KMS-11 (cell line): ENCODE results near the gene PAMR1.

Experiments
- H2AFZ ChIP-seq: fragments of 200-600 bp; sonication (generic); 2 replicates; pipeline ENCODE4 v1.6.1; 2016; ENCODE audit warnings: antibody characterized with exemption, mixed run types, low read depth
- H3K27ac ChIP-seq: fragments of 200-600 bp; sonication (generic); 2 replicates; pipeline ENCODE4 v1.6.1; 2016; ENCODE audit warnings: mild to moderate bottlenecking, mixed run types
- H3K27me3 ChIP-seq: fragments of 200-600 bp; sonication (generic); 2 replicates; pipeline ENCODE4 v1.6.1; 2017; ENCODE audit warnings: mild to moderate bottlenecking, low read depth, mixed run types, moderate library complexity; ENCODE audit not compliant: insufficient read depth
- H3K36me3 ChIP-seq: fragments of 200-600 bp; sonication (generic); 2 replicates; pipeline ENCODE4 v1.6.1; 2017; ENCODE audit warnings: mild to moderate bottlenecking, mixed run types; ENCODE audit not compliant: insufficient read depth
- H3K4me1 ChIP-seq: fragments of 200-600 bp; sonication (generic); 2 replicates; pipeline ENCODE4 v1.6.1; 2016; ENCODE audit warnings: mild to moderate bottlenecking, low read depth, mixed run types; ENCODE audit not compliant: poor library complexity, severe bottlenecking
- H3K4me2 ChIP-seq: fragments of 200-600 bp; sonication (generic); 2 replicates; pipeline ENCODE4 v1.7.0; 2016; ENCODE audit warnings: mild to moderate bottlenecking, mixed run types
- H3K4me3 ChIP-seq: fragments of 200-600 bp; sonication (generic); IDR thresholded peaks from 2 replicates; pipeline ENCODE4 v1.6.1; 2017; ENCODE audit warnings: low read depth, low read length, mixed read lengths; ENCODE audit not compliant: insufficient read depth
- H3K79me2 ChIP-seq: fragments of 200-600 bp; sonication (generic); 2 replicates; pipeline ENCODE4 v1.6.1; 2016; ENCODE audit warnings: low read depth, mixed run types; ENCODE audit not compliant: insufficient read depth
- H3K9ac ChIP-seq: fragments of 200-600 bp; sonication (generic); 2 replicates; pipeline ENCODE4 v1.6.1; 2016; ENCODE audit warnings: mild to moderate bottlenecking, mixed run types
- H4K20me1 ChIP-seq: fragments of 200-600 bp; sonication (generic); 2 replicates; pipeline ENCODE4 v1.6.1; 2016; ENCODE audit warnings: mild to moderate bottlenecking, mixed run types; ENCODE audit not compliant: insufficient read depth
- CTCF ChIP-seq: fragments of 200-600 bp; sonication (generic); conservative IDR thresholded peaks from 2 replicates; pipeline ENCODE4 v1.6.1; 2017; ENCODE audit warnings: low read depth, mild to moderate bottlenecking, antibody characterized with exemption, low read length, moderate library complexity, mixed read lengths

PAMR1 gene

GRCh38 chr11:35558513-35558912 is 33.1 kb upstream of the PAMR1 start:
- H3K36me3 ChIP-seq = no peaks in the 10 kb centered on the region
- H3K27ac ChIP-seq = no peak overlapping the region
- H3K4me1 ChIP-seq = no peaks in the 10 kb centered on the region
- H3K9ac ChIP-seq = no peak overlapping the region
- H4K20me1 ChIP-seq = no peaks in the 10 kb centered on the region
- H3K79me2 ChIP-seq = no peaks in the 10 kb centered on the region
- H2AFZ ChIP-seq = no peak overlapping the region
- no peak overlapping the region for H3K4me3 ChIP-seq
- no peak for TF ChIP-seq CTCF
- H3K4me2 ChIP-seq = no peak overlapping the region
- no peaks in the 10 kb centered on the region for H3K27me3 ChIP-seq

- Histone ChIP-seq H4K20me1 (no peaks in the 10 kb centered on the region), H2AFZ (no peak overlapping the region), H3K4me1 (peaks cover 12% of the 10 kb centered on the region), H3K36me3 (no peaks in the 10 kb centered on the region), H3K4me2 (no peak overlapping the region), H3K4me3 (no peak overlapping the region), H3K79me2 (no peaks in the 10 kb centered on the region), H3K9ac (no peak overlapping the region), H3K27ac (no peak overlapping the region), H3K27me3 (peaks cover 4% of the 10 kb centered on the region; the same call in 1 of the 2 replicates)
- no peak for TF ChIP-seq CTCF
Measured at GRCh38 chr11:35555488-35555887, 30.1 kb upstream of the PAMR1 start.

- Histone ChIP-seq H3K4me2 (no peak overlapping the region), H3K79me2 (no peaks in the 10 kb centered on the region), H3K4me1 (peaks cover 19% of the 10 kb centered on the region), H2AFZ (no peak overlapping the region), H3K36me3 (no peaks in the 10 kb centered on the region), H4K20me1 (no peaks in the 10 kb centered on the region), H3K27me3 (peaks cover 4% of the 10 kb centered on the region; the same call in 1 of the 2 replicates), H3K4me3 (no peak overlapping the region), H3K27ac (no peak overlapping the region), H3K9ac (no peak overlapping the region)
- TF ChIP-seq CTCF = no peak; the same call in 1 of the 2 replicates
Measured at GRCh38 chr11:35554491-35555437, 29.3 kb upstream of the PAMR1 start.

- Histone ChIP-seq H3K79me2 (no peaks in the 10 kb centered on the region), H4K20me1 (no peaks in the 10 kb centered on the region), H3K4me2 (no peak overlapping the region), H3K4me3 (no peak overlapping the region), H3K9ac (no peak overlapping the region), H3K27ac (no peak overlapping the region), H2AFZ (no peak overlapping the region), H3K36me3 (no peaks in the 10 kb centered on the region), H3K4me1 (peaks cover 28% of the 10 kb centered on the region), H3K27me3 (peaks cover 4% of the 10 kb centered on the region; the same call in 1 of the 2 replicates)
- no peak for TF ChIP-seq CTCF
Measured at GRCh38 chr11:35553831-35554230, 28.4 kb upstream of the PAMR1 start.
